PC-9 (cell line): ENCODE data around the gene HIBADH.

Experiments used
- EZH2 ChIP-seq: fragments of 200-600 bp; sonication (generic); IDR thresholded peaks from 2 replicates; pipeline ENCODE4 v1.8.0; 2017; ENCODE audit warnings: antibody characterized with exemption, low read depth
- TF ChIP-seq, protein P1 (sequence below): fragments of 200-600 bp; sonication (generic); conservative IDR thresholded peaks from 2 replicates; pipeline ENCODE4 v1.6.1; 2017; ENCODE audit warnings: mixed run types, antibody characterized with exemption, mild to moderate bottlenecking, moderate library complexity

DNA sequence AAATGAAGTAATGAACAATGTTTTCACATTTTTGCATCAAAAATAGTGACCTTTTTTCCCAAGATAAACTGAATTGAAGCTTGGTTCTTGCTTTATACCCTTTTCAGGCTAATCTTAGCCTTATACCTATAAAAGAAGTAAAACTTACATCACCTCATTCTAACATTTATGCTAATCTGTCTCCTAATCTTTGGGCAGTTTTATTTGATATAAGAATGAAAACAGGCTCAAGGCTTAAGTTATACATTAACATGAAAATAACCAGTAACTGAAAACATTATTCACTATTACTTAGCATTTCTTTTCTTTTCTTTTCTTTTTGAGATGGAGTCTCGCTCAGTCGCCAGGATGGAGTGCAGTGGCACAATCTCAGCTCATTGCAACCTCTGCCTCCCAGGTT lies 113.1 kb downstream of the HIBADH start:
- TF ChIP-seq, protein P1, sequence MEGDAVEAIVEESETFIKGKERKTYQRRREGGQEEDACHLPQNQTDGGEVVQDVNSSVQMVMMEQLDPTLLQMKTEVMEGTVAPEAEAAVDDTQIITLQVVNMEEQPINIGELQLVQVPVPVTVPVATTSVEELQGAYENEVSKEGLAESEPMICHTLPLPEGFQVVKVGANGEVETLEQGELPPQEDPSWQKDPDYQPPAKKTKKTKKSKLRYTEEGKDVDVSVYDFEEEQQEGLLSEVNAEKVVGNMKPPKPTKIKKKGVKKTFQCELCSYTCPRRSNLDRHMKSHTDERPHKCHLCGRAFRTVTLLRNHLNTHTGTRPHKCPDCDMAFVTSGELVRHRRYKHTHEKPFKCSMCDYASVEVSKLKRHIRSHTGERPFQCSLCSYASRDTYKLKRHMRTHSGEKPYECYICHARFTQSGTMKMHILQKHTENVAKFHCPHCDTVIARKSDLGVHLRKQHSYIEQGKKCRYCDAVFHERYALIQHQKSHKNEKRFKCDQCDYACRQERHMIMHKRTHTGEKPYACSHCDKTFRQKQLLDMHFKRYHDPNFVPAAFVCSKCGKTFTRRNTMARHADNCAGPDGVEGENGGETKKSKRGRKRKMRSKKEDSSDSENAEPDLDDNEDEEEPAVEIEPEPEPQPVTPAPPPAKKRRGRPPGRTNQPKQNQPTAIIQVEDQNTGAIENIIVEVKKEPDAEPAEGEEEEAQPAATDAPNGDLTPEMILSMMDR = no peak
- TF ChIP-seq EZH2 = no peak
